Fibroblast of the aortic adventitia (primary cell): ENCODE measurements around the gene PLD1. TPM values are rescaled to one million over a fixed set of nuclear protein-coding genes. Genes with fewer than 3 reads are reported as not detected.

ENCODE experiments used
- DNase-seq: peaks from one replicate; pipeline ENCODE4 v3.0.0-alpha.2; 2010; ENCODE audit warnings: low read depth
- H3K4me3 ChIP-seq: 2 replicates; pipeline ENCODE4 v1.5.1; 2011; ENCODE audit warnings: low read depth, mild to moderate bottlenecking, control low read depth, low read length, moderate library complexity
- total RNA-seq: library from RNA; depleted of rRNA; stranded (reverse); fragments of >200 nt; gene quantifications from 2 replicates; pipeline ENCODE4 v1.2.3, GENCODE V29; 2012; ENCODE audit warnings: low replicate concordance
- TF ChIP-seq, protein P1 (sequence below): IDR thresholded peaks from 2 replicates; pipeline ENCODE4 v1.5.1; 2011; ENCODE audit warnings: mild to moderate bottlenecking, low read length, control low read depth, inconsistent platforms; ENCODE audit not compliant: insufficient read depth

The PLD1 gene
- total RNA-seq, 1 donor: 23.1 TPM

DNA sequence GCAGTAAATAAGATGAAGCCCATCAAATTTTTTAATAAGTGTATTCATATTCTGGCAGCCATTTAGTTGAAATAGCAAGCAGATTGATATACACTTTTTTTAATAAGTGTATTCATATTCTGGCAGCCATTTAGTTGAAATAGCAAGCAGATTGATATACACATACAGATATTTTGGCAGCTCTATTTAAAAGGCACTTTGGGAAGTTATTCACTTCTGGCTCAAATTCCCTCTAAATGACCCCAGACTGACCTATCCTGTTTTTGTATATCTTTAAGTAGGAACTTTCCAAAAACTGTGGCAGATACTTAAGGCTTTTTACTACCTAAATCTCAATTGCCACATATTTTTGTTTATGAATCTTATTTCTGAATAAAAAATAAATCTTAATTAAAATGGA is 122.3 kb downstream of the PLD1 start:
- TF ChIP-seq, protein P1, sequence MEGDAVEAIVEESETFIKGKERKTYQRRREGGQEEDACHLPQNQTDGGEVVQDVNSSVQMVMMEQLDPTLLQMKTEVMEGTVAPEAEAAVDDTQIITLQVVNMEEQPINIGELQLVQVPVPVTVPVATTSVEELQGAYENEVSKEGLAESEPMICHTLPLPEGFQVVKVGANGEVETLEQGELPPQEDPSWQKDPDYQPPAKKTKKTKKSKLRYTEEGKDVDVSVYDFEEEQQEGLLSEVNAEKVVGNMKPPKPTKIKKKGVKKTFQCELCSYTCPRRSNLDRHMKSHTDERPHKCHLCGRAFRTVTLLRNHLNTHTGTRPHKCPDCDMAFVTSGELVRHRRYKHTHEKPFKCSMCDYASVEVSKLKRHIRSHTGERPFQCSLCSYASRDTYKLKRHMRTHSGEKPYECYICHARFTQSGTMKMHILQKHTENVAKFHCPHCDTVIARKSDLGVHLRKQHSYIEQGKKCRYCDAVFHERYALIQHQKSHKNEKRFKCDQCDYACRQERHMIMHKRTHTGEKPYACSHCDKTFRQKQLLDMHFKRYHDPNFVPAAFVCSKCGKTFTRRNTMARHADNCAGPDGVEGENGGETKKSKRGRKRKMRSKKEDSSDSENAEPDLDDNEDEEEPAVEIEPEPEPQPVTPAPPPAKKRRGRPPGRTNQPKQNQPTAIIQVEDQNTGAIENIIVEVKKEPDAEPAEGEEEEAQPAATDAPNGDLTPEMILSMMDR: no peak
- no peak overlapping the region for H3K4me3 ChIP-seq
- DNase-seq: peak; percentile 46

DNA sequence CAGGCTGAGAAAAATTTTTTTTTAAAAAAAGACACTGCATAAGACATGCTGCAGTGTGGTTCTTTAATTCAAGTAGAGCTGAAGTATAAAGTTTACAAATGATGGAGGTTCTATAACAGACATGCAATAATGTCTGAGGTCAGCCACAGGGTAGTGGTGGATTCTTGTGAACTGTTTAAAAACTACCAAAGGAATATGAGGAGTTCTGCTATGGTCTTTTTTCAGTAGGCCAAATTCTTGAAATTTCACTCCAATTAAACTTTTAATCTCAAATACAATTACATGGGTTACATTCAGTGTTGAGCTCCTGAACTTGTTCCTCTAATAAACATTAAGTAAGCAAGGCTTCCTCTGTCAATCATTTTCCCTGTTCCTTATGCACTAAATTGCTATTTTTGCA is 122.7 kb downstream of the PLD1 start:
- TF ChIP-seq, protein P1: no peak
- no peak for DNase-seq
- H3K4me3 ChIP-seq: no peak overlapping the region

DNA sequence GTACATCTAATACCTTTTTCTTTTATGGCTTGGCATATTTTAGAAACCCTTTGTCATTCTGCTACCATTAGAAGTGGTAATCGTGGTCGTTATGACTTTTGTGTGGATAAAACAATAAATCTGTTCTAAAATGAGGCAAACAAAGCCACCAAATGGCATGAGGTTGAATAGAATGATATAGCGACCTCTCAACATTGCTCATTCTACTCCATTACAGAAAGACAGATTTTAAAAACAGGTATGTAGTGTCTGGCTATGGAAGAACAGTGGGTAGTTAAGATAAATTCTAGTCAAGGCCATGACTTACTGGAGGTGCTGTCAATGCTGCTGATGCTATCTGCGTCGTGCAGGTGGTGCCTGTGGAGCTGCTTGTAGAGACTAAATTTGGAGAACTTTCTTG is 123.2 kb downstream of the PLD1 start:
- DNase-seq: no peak
- TF ChIP-seq, protein P1: no peak
- no peak overlapping the region for H3K4me3 ChIP-seq

DNA sequence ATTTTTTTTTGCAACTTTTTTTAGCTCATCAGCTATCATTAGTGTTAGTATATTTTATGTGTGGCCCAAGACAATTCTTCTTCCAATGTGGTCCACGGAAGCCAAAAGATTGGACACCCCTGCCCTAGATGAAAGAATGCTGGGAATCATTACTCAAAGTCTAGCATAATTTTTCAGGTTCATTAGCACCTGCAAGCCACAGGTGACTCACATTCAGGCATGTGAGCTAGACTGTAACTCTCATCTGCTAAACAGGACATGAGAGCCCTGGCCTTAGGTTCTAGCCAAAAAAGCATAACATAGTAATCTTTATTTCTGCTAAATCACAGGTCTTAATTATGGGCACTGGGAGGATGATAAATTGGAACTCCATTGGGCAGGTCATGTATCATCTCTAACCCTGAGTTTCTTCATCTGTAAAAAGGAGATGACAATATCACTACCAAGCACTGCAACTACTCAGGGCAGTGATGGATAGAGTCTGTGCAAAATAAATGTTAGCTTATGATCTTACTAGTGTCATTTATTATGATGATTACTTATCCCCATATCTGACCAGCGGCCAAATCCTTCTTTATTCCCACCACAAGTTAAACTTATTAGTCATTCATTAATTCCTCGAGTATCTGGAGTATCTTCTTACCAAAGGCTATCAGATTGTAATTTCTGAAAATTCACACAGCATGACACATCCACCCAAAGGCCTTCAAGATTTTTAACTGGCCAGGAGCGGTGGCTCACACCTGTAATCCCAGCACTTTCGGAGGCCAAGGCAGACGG is 125.0 kb downstream of the PLD1 start:
- no peak overlapping the region for H3K4me3 ChIP-seq
- TF ChIP-seq, protein P1: no peak
- DNase-seq: peak; percentile 3

DNA sequence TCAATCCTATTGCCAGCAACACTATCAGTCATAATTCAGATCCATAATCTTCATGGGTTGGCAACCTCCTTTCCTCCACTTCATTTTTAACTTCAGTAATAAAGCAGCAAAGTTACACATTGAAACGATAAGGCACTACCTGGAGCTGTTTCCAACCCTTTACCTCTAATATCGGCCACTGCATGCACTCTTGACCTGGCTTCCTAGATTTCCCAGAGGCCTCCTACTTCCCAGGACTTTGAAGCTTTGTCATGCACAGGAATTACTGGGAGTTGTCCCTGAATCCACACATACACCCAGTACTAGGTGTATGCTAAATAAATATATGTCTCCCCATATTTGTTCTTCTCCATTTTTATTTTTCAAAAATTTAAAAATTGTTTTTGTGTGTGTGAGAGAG is 126.1 kb downstream of the PLD1 start:
- TF ChIP-seq, protein P1: no peak
- H3K4me3 ChIP-seq: no peak overlapping the region
- no peak for DNase-seq

DNA sequence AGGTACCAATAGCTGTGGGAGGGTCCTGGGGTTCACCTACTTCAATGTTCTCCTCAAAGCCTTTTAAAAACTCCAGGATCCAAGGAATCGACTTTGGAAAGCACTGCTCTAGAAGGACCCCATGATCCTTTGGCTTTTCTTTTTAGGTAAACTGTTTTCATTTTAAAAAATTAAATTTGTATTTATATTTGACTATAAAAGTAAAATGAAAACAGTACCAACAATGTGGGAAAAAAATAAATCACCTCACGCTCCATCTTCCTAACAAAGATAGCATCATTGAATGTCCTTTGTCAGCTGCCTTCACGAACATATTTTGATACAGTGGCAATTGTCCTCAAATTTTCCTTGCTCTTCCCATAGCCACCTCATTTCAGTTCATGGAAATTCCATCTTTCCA is 127.5 kb downstream of the PLD1 start:
- TF ChIP-seq, protein P1: no peak
- H3K4me3 ChIP-seq: no peak overlapping the region
- no peak for DNase-seq
